HFF-Myc (cell line): ENCODE data around the gene ATP6V1B1.

Source experiments
- DNase-seq: peaks from one replicate; pipeline ENCODE4 v3.0.0-alpha.2; 2011; ENCODE audit warnings: low read depth; ENCODE audit errors: extremely low read depth
- H3K4me3 ChIP-seq: replicated peaks from 2 replicates; pipeline ENCODE4 v1.5.1; 2011; ENCODE audit warnings: low read depth, mild to moderate bottlenecking, control low read depth, low read length
- CTCF ChIP-seq: IDR thresholded peaks from 2 replicates; pipeline ENCODE4 v1.5.1; 2012; ENCODE audit warnings: mild to moderate bottlenecking, low read depth, low read length, control low read depth; ENCODE audit errors: missing control alignments

ATP6V1B1 gene

GRCh38 chr2:70960833-70961647 is 25.3 kb downstream of the ATP6V1B1 start:
- DNase-seq: no peak
- TF ChIP-seq CTCF: no peak
- H3K4me3 ChIP-seq: no peak overlapping the region

- no peak overlapping the region for H3K4me3 ChIP-seq
- no peak for TF ChIP-seq CTCF
- DNase-seq: no peak
These were observed 25.9 kb downstream of the ATP6V1B1 start for GRCh38 chr2:70961648-70961994.

- DNase-seq: no peak
- no peak overlapping the region for H3K4me3 ChIP-seq
- no peak for TF ChIP-seq CTCF
These were observed 26.6 kb downstream of the ATP6V1B1 start for GRCh38 chr2:70962211-70962884.

GRCh38 chr2:70962885-70963878 is 27.5 kb downstream of the ATP6V1B1 start:
- no peak for TF ChIP-seq CTCF
- no peak for DNase-seq

GRCh38 chr2:70964133-70964532 is 28.4 kb downstream of the ATP6V1B1 start:
- TF ChIP-seq CTCF: no peak
- H3K4me3 ChIP-seq: no peak overlapping the region
- DNase-seq: no peak

More at GRCh38 chr2:70962885-70963878, 27.5 kb downstream of the ATP6V1B1 start:
- no peak overlapping the region for H3K4me3 ChIP-seq

- no peak for DNase-seq
- H3K4me3 ChIP-seq: peak overlapping the region; percentile 31
- peak; percentile 81 for TF ChIP-seq CTCF
These were observed 29.1 kb downstream of the ATP6V1B1 start for GRCh38 chr2:70964596-70965386.
